ENCODE measurements around the gene RNF112. TPM values are rescaled to one million over a fixed set of nuclear protein-coding genes. Genes with fewer than 3 reads are reported as not detected.

RNF112 gene
- total RNA-seq, 1 experiment from 2014 or later = 0.10 TPM

DNA sequence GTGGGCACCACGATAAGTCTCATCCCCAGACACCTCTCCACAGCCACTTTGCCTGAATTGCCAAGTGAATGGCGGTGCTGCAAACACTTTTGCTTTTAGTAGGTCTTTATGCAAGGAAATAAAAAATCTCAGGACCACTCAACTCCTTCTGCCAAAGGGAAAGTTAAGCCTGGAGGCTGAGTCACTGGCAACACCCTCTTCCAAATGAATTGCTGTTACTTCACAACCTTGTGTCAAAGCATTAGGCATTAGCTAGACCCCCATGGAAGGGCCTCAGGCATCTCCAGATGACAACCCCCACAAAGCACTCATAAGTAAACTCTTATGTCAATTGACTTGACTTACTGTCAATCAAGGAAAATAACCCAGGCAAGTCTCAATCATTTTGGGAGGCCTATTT, 43.0 kb downstream of the RNF112 start:
- CTCF ChIA-PET = interaction anchor here (0.6 kb wide), 1 partner anchor 16 kb away, joined by 3 read pairs; no protein-coding TSS in a partner anchor
- H3K27me3 ChIP-seq (ENCODE audit: control insufficient read depth, insufficient read depth, low read length) = no peaks in the 10 kb centered on the region; the same call in 1 of the 2 replicates
- ATAC-seq (no peak), DNase-seq (ENCODE audit: low read depth, low spot score) (no peak)
- H3K4me1 ChIP-seq (ENCODE audit: control insufficient read depth, insufficient read depth, low read length) = no peaks in the 10 kb centered on the region
- POLR2A ChIA-PET = no interaction called here
- in situ Hi-C loops (cut with HindIII; ENCODE audit: low pct_unique_long_range_greater_than_20kb, low sequenced_read_pairs) = no loop called here
- no peaks in the 10 kb centered on the region for H3K9me3 ChIP-seq (ENCODE audit: control insufficient read depth, insufficient read depth, low read depth, low read length)
- intact Hi-C loops (cut with micrococcal nuclease; ENCODE audit: unreplicated experiment) = no loop called here
- no peaks in the 10 kb centered on the region for H3K36me3 ChIP-seq (ENCODE audit: control insufficient read depth, insufficient read depth, low read length)
- no peak overlapping the region for H3K27ac ChIP-seq (ENCODE audit: low read length)
- BruUV-seq (replicated peaks) = no TSS peak
- H3K4me3 ChIP-seq (ENCODE audit: low read depth in 2 of 2, low read length in 2 of 2) = no peak overlapping the region
- TF ChIP-seq, protein P1, sequence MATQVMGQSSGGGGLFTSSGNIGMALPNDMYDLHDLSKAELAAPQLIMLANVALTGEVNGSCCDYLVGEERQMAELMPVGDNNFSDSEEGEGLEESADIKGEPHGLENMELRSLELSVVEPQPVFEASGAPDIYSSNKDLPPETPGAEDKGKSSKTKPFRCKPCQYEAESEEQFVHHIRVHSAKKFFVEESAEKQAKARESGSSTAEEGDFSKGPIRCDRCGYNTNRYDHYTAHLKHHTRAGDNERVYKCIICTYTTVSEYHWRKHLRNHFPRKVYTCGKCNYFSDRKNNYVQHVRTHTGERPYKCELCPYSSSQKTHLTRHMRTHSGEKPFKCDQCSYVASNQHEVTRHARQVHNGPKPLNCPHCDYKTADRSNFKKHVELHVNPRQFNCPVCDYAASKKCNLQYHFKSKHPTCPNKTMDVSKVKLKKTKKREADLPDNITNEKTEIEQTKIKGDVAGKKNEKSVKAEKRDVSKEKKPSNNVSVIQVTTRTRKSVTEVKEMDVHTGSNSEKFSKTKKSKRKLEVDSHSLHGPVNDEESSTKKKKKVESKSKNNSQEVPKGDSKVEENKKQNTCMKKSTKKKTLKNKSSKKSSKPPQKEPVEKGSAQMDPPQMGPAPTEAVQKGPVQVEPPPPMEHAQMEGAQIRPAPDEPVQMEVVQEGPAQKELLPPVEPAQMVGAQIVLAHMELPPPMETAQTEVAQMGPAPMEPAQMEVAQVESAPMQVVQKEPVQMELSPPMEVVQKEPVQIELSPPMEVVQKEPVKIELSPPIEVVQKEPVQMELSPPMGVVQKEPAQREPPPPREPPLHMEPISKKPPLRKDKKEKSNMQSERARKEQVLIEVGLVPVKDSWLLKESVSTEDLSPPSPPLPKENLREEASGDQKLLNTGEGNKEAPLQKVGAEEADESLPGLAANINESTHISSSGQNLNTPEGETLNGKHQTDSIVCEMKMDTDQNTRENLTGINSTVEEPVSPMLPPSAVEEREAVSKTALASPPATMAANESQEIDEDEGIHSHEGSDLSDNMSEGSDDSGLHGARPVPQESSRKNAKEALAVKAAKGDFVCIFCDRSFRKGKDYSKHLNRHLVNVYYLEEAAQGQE (IDR thresholded peaks at IDR 0.05; ENCODE audit: insufficient read depth in 1 of 2, low read depth in 2 of 2, low read length in 1 of 2) = no peak
- TF ChIP-seq, protein P2, sequence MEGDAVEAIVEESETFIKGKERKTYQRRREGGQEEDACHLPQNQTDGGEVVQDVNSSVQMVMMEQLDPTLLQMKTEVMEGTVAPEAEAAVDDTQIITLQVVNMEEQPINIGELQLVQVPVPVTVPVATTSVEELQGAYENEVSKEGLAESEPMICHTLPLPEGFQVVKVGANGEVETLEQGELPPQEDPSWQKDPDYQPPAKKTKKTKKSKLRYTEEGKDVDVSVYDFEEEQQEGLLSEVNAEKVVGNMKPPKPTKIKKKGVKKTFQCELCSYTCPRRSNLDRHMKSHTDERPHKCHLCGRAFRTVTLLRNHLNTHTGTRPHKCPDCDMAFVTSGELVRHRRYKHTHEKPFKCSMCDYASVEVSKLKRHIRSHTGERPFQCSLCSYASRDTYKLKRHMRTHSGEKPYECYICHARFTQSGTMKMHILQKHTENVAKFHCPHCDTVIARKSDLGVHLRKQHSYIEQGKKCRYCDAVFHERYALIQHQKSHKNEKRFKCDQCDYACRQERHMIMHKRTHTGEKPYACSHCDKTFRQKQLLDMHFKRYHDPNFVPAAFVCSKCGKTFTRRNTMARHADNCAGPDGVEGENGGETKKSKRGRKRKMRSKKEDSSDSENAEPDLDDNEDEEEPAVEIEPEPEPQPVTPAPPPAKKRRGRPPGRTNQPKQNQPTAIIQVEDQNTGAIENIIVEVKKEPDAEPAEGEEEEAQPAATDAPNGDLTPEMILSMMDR (IDR thresholded peaks at IDR 0.05) = no peak
- TF ChIP-seq TCF7L2 (IDR thresholded peaks at IDR 0.05; ENCODE audit: low read depth, low read length) (no peak), SIN3A (IDR thresholded peaks at IDR 0.05; ENCODE audit: borderline replicate concordance, insufficient read depth, low read depth, low read length) (no peak), POLR2AphosphoS5 (IDR thresholded peaks at IDR 0.05; ENCODE audit: low read depth, low read length) (no peak)

DNA sequence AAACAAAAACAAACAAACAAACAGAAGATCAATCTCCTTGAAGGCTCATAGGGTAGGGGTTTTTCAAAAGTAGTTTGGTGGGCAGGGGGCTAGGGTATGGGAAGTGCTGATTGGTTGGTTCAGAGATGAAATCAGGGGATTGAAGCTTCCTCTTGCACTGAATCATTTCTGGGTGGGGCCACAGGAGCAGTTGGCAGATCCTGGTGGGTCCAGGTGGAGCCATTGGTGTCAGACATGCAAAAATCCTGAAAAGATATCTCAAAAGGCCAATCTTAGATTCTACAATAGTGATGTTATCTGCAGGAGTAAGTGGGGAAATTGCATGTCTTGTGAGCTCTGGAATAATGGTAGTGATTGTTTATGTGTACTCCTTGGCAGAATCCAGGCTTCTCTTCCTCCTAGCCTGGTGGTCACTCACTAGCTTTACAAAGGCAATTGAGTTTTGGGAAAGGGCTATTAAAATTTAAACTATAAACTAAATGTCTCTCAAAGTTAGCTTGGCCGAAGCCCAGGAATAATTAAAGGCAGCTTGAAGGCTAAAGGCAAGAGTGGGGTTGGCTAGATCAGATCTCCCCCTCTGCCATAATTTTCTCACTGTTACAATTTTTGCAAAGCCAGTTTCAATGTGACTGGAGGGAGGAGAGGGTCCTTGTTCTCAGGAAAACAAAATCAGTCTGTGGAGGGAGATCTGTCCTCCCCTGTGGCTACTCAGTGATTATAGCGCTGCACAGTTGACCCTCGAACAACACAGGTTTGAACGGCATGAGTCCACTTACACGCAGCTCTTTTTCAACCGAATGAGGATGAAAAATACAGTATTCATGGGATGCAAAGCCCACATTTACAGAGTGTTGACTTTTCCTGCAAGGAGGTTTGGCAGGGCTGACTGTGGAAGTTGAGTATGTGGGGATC, 45.2 kb downstream of the RNF112 start:
- ATAC-seq = no peak
- intact Hi-C loops (cut with micrococcal nuclease; ENCODE audit: unreplicated experiment) = no loop called here
- no TSS peak for BruUV-seq (replicated peaks)
- Histone ChIP-seq H3K9me3 (ENCODE audit: control insufficient read depth, insufficient read depth, low read depth, low read length) (no peaks in the 10 kb centered on the region), H3K27me3 (ENCODE audit: control insufficient read depth, insufficient read depth, low read length) (no peaks in the 10 kb centered on the region; the same call in 1 of the 2 replicates), H3K4me3 (ENCODE audit: low read depth in 2 of 2, low read length in 2 of 2) (no peak overlapping the region), H3K36me3 (ENCODE audit: control insufficient read depth, insufficient read depth, low read length) (no peaks in the 10 kb centered on the region), H3K27ac (ENCODE audit: low read length) (no peak overlapping the region), H3K4me1 (ENCODE audit: control insufficient read depth, insufficient read depth, low read length) (no peaks in the 10 kb centered on the region)
- in situ Hi-C loops (cut with HindIII; ENCODE audit: low pct_unique_long_range_greater_than_20kb, low sequenced_read_pairs) = no loop called here
- POLR2A ChIA-PET = no interaction called here
- DNase-seq (ENCODE audit: low read depth, low spot score) = no peak
- TF ChIP-seq POLR2AphosphoS5 (IDR thresholded peaks at IDR 0.05; ENCODE audit: low read depth, low read length) (no peak), TCF7L2 (IDR thresholded peaks at IDR 0.05; ENCODE audit: low read depth, low read length) (no peak), SIN3A (IDR thresholded peaks at IDR 0.05; ENCODE audit: borderline replicate concordance, insufficient read depth, low read depth, low read length) (no peak)
- TF ChIP-seq, protein P2 (IDR thresholded peaks at IDR 0.05) = no peak
- TF ChIP-seq, protein P1 (IDR thresholded peaks at IDR 0.05; ENCODE audit: insufficient read depth in 1 of 2, low read depth in 2 of 2, low read length in 1 of 2) = no peak
- CTCF ChIA-PET = no interaction called here
